NCI-H1105 treated with DMSO at 0.1 percent for 48 hours (cell line): Measurements from ENCODE around the gene ABCA4.
"Not testable (repeated sequence)": the region's sequence is repeated elsewhere in the genome, so short reads cannot be mapped to it uniquely, and the experiment has no call there.

ENCODE experiments used
- DNase-seq: peaks from one replicate; lab custom pipeline; 2025; lab: John Stamatoyannopoulos, UW

The ABCA4 gene

DNA sequence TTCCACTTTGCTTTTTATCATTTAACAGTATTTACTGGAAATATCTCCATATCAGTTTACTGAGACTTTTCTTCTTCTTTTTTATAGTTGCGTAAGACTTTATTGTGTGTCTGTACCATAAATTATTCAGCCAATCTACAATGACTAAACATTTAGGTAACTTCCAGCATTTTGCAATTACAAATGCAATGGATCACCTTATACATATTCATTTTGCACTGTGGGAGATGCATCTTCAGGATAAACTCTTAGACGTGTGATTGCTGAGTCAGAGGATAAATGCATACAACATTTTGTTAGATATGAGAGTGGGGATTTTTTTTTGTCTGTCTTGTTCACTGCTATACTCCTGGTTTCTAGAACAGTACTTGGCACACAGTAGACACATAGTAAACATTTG is 116.0 kb downstream of the ABCA4 start:
- DNase-seq, result no peak

- DNase-seq, result no peak
Measured at GRCh38 chr1:94002046-94002787, 118.7 kb downstream of the ABCA4 start.

GRCh38 chr1:94001397-94002045 is 119.4 kb downstream of the ABCA4 start:
- DNase-seq, result no peak

DNA sequence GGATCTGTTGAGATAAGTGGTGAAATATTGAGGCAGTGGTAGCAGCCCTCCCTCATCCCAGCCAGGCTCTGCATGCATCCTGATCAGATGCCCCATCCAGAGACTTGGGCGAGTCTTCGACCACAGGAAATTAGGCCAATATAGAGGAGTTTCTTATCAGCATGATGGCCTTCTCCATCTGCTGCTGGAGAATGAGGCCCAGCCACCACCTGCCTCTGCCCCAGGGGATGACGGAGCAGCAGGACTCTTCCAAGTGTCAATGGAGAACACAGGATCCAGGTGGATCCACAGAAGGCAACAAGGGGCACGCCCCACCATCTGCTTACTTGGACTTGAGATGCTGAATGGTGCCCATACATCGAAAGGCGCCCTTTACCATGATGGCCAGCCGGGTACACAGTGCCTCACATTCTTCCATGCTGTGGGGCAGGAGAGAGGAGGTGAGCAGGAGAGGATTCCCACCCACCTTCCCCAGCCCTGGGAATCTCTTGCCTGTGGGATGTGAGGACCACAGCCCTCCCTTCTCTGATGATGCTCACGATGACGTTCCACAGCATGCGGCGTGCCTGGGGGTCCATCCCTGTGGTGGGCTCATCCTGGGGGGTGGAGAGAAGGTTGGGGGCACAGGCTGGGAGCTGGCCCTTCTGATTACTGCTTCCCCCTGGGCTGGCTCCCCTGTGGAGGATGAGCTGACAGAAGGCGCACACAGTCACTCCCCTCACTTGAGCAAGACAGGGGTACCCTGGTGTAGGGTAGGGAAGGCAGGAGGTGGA is 120.3 kb downstream of the ABCA4 start:
- DNase-seq, result no peak

- no peak for DNase-seq
Measured at GRCh38 chr1:93999840-94000415, 121.0 kb downstream of the ABCA4 start.

DNA sequence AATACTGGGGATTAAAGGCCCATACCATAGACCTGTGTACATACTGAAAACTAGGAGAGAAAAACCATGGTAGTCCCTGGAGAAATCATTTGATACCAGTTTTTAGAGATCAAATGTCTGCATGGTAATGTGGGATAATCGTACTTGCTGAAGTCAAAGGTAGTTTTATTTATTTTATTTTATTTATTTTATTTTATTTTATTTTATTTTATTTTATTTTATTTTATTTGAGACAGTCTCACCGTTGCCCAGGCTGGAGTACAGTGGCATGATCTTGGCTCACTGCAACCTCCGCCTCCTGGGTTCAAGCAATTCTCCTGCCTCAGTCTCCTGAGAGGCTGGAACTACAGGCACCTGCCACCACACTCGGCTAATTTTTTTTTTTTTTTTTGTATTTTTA is 122.4 kb downstream of the ABCA4 start:
- DNase-seq, result not testable (repeated sequence)

DNA sequence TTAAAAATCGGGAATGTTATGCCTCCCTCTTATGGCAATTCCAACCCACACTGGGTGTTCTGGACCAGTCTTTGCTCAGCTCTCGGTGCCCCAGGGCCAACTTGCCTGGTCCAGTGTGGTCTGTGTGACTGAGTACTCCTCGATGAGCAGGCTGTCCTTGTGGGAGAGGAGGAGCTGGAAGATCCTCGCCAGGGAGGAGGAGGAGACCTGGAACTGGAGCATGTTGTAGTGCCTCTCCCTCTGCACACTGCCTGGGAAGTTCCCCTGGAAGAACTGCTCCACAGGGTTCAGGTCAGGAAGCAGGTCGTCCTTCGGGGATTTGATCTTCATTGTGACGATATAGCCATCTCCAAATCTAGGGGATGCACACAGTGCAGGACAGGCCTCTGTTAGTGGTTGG is 123.2 kb downstream of the ABCA4 start:
- DNase-seq, result no peak

- peak; percentile 6 for DNase-seq
Measured at GRCh38 chr1:93995837-93996536, 125.0 kb downstream of the ABCA4 start.

DNA sequence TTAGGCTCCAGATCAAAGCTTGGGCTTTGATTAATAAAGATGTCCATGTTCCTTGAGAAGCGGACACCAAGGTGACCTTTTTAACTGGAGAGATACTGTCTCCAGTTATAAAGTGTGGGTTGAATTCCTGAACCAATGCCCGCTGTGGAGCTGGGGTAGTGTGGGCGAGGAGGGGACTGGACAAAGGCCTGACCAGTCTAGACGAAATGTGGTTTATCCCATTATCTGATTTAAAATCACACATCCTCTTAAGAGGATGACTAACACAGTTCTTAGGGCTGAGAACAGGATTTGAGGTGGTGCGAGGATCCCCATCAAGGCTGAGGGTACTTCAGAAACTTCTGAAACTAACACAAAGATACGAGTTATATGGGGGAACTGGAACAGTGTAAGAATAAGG is 127.2 kb downstream of the ABCA4 start:
- DNase-seq, result no peak

DNA sequence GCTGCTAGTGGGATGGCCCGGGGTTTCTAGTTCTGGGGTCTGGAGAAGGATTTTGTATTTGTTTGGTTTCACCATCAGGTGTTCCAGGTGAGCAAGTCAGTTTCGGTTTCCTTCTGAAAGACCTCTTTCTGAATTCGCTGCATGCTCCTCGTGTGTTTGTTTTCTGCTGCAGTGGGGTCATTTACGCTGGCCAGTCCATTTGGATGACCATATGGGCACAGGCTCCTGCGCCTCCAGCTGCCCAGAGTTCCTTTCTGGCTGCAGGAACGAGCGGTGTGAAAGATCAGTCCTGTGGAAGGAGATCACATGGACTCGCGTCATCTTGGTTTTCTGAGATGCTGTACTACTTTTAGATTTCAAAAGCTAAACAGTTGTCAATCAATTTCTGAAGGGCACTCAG is 128.0 kb downstream of the ABCA4 start:
- no peak for DNase-seq

GRCh38 chr1:93992190-93992589 is 128.8 kb downstream of the ABCA4 start:
- no peak for DNase-seq

DNA sequence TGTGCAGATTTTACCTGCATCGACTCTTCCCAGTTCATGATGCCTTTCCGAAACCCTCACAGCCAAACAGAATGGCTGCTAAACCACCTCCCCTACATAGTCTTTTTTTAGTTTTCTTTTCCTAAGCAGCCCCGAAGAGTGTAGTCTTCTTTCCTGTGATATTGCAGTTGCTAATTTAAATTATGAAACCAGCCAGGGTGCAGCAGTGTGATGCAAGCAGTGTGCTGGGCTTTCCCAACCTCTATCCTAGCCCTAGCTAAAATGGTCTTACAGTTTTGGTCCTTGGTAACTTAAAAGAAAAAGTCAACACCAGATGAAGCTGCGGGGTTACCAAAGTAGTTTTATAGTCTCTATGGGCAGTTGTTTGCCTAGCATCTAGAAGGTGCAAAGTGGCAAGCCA is 129.7 kb downstream of the ABCA4 start:
- no peak for DNase-seq

DNA sequence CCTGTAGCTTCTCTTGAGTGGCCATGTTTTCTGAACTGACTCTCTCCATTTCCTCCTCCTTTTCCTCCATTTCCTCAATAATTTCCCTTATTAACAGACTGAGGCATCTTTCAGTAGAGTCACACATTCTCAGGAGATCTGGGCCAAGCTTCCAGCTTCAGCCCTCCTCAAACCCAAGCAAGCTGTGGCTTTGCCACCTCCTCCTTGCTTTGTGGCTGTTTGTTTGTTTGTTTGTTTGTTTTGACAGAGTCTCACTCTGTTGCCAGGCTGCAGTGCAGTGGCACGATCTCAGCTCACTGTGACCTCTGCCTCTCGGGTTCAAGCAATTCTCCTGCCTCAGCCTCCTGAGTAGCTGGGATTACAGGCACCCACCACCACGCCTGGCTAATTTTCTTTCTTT is 130.5 kb downstream of the ABCA4 start:
- DNase-seq, result not testable (repeated sequence)

DNA sequence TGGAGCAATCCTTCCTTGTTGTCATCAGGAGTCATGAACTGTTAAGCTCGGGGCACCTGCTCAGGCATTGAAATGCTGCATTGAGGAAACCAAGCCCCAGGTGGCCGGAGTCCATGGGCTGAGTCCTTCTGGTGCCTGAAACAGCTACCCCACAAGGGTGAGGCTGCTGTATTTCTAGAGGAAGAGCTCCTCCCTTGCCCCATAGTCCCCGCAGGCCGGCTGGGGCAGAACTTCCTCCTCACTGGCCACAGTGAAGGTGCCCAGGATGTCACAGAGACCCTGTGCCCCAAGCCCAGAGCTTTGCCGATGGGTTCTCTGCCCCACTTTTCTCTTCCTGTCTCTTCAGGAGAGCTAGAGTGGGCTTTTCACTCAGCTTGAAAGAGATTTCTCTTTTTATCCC is 130.9 kb downstream of the ABCA4 start:
- DNase-seq, result no peak

GRCh38 chr1:93989601-93990000 is 131.3 kb downstream of the ABCA4 start:
- DNase-seq, result no peak

DNA sequence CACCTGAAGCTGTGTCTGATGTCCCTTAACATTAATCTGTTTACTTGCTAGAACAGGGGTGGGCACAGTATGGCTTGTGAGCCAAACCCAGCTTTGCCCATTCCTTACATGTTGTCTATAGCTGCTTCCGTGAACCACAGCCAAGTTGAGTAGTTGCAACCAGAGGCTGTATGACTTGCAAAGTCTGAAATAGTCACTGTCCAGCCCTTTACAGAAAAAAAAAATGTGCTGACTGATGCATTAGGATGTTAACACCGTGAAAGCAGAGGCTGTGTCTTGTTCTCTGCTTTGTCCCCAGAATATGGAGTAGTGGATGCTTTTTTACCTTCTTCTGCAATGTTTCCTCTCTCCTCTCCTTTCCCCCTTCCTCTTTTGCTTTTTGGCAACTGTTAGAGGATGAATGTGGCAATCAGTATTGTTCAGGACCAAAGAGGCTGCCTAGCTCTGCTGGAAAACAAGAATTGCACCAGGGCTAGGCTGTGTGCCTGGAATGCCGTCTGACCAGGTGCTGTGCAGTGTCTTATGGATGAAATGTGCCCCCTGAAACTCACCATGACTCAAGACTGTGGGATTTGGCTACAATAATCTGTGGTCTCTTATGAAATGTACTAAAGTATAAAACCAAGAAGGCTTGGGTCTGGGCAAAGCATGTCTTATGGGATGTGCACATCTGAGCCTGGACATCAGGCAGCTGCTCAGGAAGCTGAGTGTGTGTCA is 132.2 kb downstream of the ABCA4 start:
- DNase-seq, result no peak

- no peak for DNase-seq
Measured at GRCh38 chr1:93981274-93981667, 139.7 kb downstream of the ABCA4 start.

- no peak for DNase-seq
Measured at GRCh38 chr1:93980320-93981273, 140.4 kb downstream of the ABCA4 start.

- DNase-seq, result no peak
Measured at GRCh38 chr1:93979718-93980319, 141.1 kb downstream of the ABCA4 start.
